HepG2 (cell line): Measurements from ENCODE around the gene IFT122. TPM values are rescaled to one million over a fixed set of nuclear protein-coding genes. Genes with fewer than 3 reads are reported as not detected.

Experiments
- ATAC-seq: fragments of 200-7000 bp; cut with Tn5 transposase; 3 replicates; pipeline ENCODE4 v1.9.1; 2020; ENCODE audit warnings: mild to moderate bottlenecking, moderate library complexity
- BruUV-seq: library from RNA; stranded (reverse); fragments of 400-500 nt; replicated peaks from 2 replicates; lab custom pipeline; 2021; lab: Mats Ljungman, UMichigan
- CTCF ChIA-PET: fragments of 300-600 bp; formaldehyde crosslinking; extraction: SDS; loops from one replicate; lab custom pipeline; 2021; ENCODE audit warnings: low total read pairs, inconsistent platforms, low intra/inter-chr PET ratio; lab: Yijun Ruan, JAX
- POLR2A ChIA-PET: fragments of 350-600 bp; sonication (Branson Sonifier 250); formaldehyde crosslinking; loops from one replicate; lab custom pipeline; 2020; ENCODE audit warnings: antibody characterized with exemption, inconsistent platforms; lab: Yijun Ruan, JAX
- DNase-seq: peaks from one replicate; pipeline ENCODE4 v3.0.0-alpha.2; 2015; ENCODE audit warnings: low spot score
- FAIRE-seq: peaks from 3 replicates; lab custom pipeline; 2011; peaks lifted over from hg19 to GRCh38; lab: Jason Lieb, UNC
- H2AFZ ChIP-seq: one replicate; pipeline ENCODE4 v1.6.1; 2011; ENCODE audit warnings: low read length, inconsistent platforms
- H3K27ac ChIP-seq: fragments of 300-600 bp; 3 replicates; pipeline ENCODE4 v1.8.0; 2011; ENCODE audit warnings: mixed run types, mild to moderate bottlenecking, mixed read lengths, low read length, inconsistent platforms; ENCODE audit not compliant: insufficient read depth; ENCODE audit errors: extremely low read length
- H3K27me3 ChIP-seq, 2 experiments: fragments of 200-600 bp in 1 of 2; 2 replicates in 1 of 2; 3 replicates in 1 of 2; pipeline versions ENCODE4 v1.6.0 to v1.8.0; 2011; ENCODE audit warnings: low read length in 2 of 2, mild to moderate bottlenecking in 2 of 2, moderate library complexity in 2 of 2, inconsistent platforms in 1 of 2; ENCODE audit not compliant: insufficient read depth in 2 of 2, control insufficient read depth in 1 of 2
- H3K36me3 ChIP-seq, 2 experiments: fragments of 200-600 bp in 1 of 2; replicated peaks in 1 of 2; 2 replicates in 1 of 2; 3 replicates in 1 of 2; pipeline versions ENCODE4 v1.5.1 to v1.8.0; 2011; ENCODE audit warnings: low read length in 2 of 2, inconsistent platforms in 1 of 2; ENCODE audit not compliant: insufficient read depth in 2 of 2, control insufficient read depth in 1 of 2
- H3K4me1 ChIP-seq: 2 replicates; pipeline ENCODE4 v1.5.1; 2012; ENCODE audit warnings: low read length, inconsistent platforms; ENCODE audit not compliant: insufficient read depth
- H3K4me2 ChIP-seq: 2 replicates; pipeline ENCODE4 v1.6.0; 2011; ENCODE audit warnings: low read depth, low read length, inconsistent platforms
- H3K4me3 ChIP-seq, 3 experiments: fragments of 200-600 bp in 1 of 3; sonication (generic), shearing (Covaris generic) in 1 of 3; replicated peaks in 1 of 3; 2 replicates each; pipeline ENCODE4 v1.5.1; 2011 to 2016; ENCODE audit warnings: low read length in 3 of 3, inconsistent platforms in 2 of 3, low read depth in 2 of 3, mild to moderate bottlenecking in 2 of 3, control low read depth in 1 of 3, mixed read lengths in 1 of 3; ENCODE audit not compliant: insufficient read depth in 1 of 3
- H3K79me2 ChIP-seq: one replicate; pipeline ENCODE4 v1.6.1; 2011; ENCODE audit warnings: low read length, inconsistent platforms; ENCODE audit not compliant: insufficient read depth
- H3K9ac ChIP-seq: 2 replicates; pipeline ENCODE4 v1.6.0; 2011; ENCODE audit warnings: mild to moderate bottlenecking, low read depth, low read length, inconsistent platforms; ENCODE audit not compliant: insufficient read depth
- H3K9me3 ChIP-seq: 2 replicates; pipeline ENCODE4 v1.5.1; 2012; ENCODE audit warnings: mild to moderate bottlenecking, low read length
- H4K20me1 ChIP-seq: 2 replicates; pipeline ENCODE4 v1.6.0; 2011; ENCODE audit warnings: inconsistent platforms, mild to moderate bottlenecking, low read length, moderate library complexity; ENCODE audit not compliant: insufficient read depth
- FIP1L1 ChIP-seq: fragments of 200-400 bp; formaldehyde crosslinking; IDR thresholded peaks from 2 replicates; pipeline ENCODE4 v1.6.1; 2018; ENCODE audit warnings: low read depth, mild to moderate bottlenecking, low read length, moderate library complexity, borderline replicate concordance; ENCODE audit not compliant: insufficient read depth
- FOXJ3 ChIP-seq: sonication (generic); formaldehyde crosslinking; IDR thresholded peaks from 2 replicates; pipeline ENCODE4 v1.4.0; 2020; ENCODE audit warnings: missing genetic modification reagents, mild to moderate bottlenecking, borderline replicate concordance
- KDM6A ChIP-seq: IDR thresholded peaks from 2 replicates; pipeline ENCODE4 v1.6.1; 2016; ENCODE audit warnings: low read depth
- MAFG ChIP-seq: sonication (generic); formaldehyde crosslinking; IDR thresholded peaks from 2 replicates; pipeline ENCODE4 v1.5.1; 2020; ENCODE audit warnings: mild to moderate bottlenecking, missing genetic modification reagents
- MXI1 ChIP-seq: IDR thresholded peaks from 3 replicates; pipeline ENCODE4 v1.6.1; 2012; ENCODE audit warnings: low read depth, low read length, inconsistent platforms, borderline replicate concordance
- RBFOX2 ChIP-seq: fragments of 200-400 bp; formaldehyde crosslinking; IDR thresholded peaks from 2 replicates; pipeline ENCODE4 v1.6.1; 2017; ENCODE audit warnings: low read depth, mild to moderate bottlenecking, low read length
- ZMYM2 ChIP-seq: sonication (generic); formaldehyde crosslinking; IDR thresholded peaks from 2 replicates; pipeline ENCODE4 v1.8.0; 2022; ENCODE audit warnings: mild to moderate bottlenecking, missing genetic modification reagents
- WGBS: methylation state at CpG from one replicate; pipeline ENCODE4 v1.1.6; 2017; ENCODE audit warnings: low lambda C conversion rate; 5-methylcytosine and 5-hydroxymethylcytosine counted together
- in situ Hi-C: cut with HindIII; loops from 2 replicates; pipeline ENCODE4 v1.10.0; 2017; ENCODE audit warnings: low pct_unique_long_range_greater_than_20kb; ENCODE audit not compliant: extremely low pct_ligation_motif_present
- intact Hi-C: fragments of 100-400 bp; cut with micrococcal nuclease; formaldehyde crosslinking; loops from one replicate; pipeline ENCODE4 v1.10.0; 2022; ENCODE audit not compliant: unreplicated experiment
- polyA plus RNA-seq, 8 experiments: library from polyadenylated mRNA; depleted of rRNA in 3 of 8; stranded (reverse) in 7 of 8; unstranded in 1 of 8; fragments of >200 nt; fragmentation: Illumina TruSeq in 4 of 8; extraction: Trizol in 4 of 8; gene quantifications; 2 replicates each; pipeline versions ENCODE4 v1.2.1 to v1.2.3, GENCODE V29; 2011 to 2016; ENCODE audit warnings: low read depth in 4 of 8, missing spikeins in 1 of 8, mixed read lengths in 1 of 8; ENCODE audit not compliant: insufficient read depth in 1 of 8
- total RNA-seq, 5 experiments: library from RNA; depleted of rRNA; stranded (reverse); fragments of >200 nt; fragmentation: Illumina TruSeq; extraction: Trizol; gene quantifications; 2 replicates each; pipeline ENCODE4 v1.2.3, GENCODE V29; 2016; ENCODE audit warnings: low read depth in 1 of 5
- TF ChIP-seq, protein P1 (sequence below): sonication (generic); formaldehyde crosslinking; conservative IDR thresholded peaks from 2 replicates; pipeline ENCODE4 v1.4.0; 2020; ENCODE audit warnings: missing genetic modification reagents
- TF ChIP-seq, protein P2 (sequence below): sonication (generic); formaldehyde crosslinking; IDR thresholded peaks from 2 replicates; pipeline ENCODE4 v1.4.0; 2020; ENCODE audit warnings: missing genetic modification reagents
- TF ChIP-seq, protein P3 (sequence below): sonication (generic); formaldehyde crosslinking; IDR thresholded peaks from 2 replicates; pipeline ENCODE4 v1.9.0; 2021; ENCODE audit warnings: missing genetic modification reagents, mild to moderate bottlenecking, borderline replicate concordance

Gene IFT122
- total and polyA plus RNA-seq, 2 of the 13 experiments (the other 11 are each of a cell fraction or from before 2014, with no cell fraction given) = 10.1 to 10.3 TPM

DNA sequence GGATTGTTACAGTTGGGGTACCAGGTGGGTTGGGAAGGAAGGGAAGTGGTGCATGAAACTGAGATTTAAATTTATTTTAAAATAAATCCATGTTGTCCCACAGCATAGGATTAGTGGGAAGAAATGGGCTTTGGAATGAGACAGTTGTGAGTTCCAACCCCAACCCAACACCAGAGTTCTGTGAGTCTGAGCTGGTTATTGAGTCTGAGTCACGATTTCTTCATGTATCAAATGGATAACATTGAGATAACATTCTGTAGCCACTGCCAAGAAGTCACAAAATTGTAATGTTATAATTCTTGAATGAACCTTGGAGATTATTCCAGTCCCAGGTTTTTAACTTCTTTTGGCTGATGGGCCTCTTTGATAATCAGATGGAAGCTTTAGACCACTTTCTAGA, 13.7 kb downstream of the IFT122 start:
- no peaks in the 10 kb centered on the region for H4K20me1 ChIP-seq
- no peak overlapping the region for H3K9ac ChIP-seq
- TF ChIP-seq ZMYM2 (CRISPR knock-in tag) = no peak
- TF ChIP-seq, protein P1, sequence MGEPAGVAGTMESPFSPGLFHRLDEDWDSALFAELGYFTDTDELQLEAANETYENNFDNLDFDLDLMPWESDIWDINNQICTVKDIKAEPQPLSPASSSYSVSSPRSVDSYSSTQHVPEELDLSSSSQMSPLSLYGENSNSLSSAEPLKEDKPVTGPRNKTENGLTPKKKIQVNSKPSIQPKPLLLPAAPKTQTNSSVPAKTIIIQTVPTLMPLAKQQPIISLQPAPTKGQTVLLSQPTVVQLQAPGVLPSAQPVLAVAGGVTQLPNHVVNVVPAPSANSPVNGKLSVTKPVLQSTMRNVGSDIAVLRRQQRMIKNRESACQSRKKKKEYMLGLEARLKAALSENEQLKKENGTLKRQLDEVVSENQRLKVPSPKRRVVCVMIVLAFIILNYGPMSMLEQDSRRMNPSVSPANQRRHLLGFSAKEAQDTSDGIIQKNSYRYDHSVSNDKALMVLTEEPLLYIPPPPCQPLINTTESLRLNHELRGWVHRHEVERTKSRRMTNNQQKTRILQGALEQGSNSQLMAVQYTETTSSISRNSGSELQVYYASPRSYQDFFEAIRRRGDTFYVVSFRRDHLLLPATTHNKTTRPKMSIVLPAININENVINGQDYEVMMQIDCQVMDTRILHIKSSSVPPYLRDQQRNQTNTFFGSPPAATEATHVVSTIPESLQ (CRISPR knock-in tag) = no peak
- TF ChIP-seq KDM6A = no peak
- TF ChIP-seq, protein P2, sequence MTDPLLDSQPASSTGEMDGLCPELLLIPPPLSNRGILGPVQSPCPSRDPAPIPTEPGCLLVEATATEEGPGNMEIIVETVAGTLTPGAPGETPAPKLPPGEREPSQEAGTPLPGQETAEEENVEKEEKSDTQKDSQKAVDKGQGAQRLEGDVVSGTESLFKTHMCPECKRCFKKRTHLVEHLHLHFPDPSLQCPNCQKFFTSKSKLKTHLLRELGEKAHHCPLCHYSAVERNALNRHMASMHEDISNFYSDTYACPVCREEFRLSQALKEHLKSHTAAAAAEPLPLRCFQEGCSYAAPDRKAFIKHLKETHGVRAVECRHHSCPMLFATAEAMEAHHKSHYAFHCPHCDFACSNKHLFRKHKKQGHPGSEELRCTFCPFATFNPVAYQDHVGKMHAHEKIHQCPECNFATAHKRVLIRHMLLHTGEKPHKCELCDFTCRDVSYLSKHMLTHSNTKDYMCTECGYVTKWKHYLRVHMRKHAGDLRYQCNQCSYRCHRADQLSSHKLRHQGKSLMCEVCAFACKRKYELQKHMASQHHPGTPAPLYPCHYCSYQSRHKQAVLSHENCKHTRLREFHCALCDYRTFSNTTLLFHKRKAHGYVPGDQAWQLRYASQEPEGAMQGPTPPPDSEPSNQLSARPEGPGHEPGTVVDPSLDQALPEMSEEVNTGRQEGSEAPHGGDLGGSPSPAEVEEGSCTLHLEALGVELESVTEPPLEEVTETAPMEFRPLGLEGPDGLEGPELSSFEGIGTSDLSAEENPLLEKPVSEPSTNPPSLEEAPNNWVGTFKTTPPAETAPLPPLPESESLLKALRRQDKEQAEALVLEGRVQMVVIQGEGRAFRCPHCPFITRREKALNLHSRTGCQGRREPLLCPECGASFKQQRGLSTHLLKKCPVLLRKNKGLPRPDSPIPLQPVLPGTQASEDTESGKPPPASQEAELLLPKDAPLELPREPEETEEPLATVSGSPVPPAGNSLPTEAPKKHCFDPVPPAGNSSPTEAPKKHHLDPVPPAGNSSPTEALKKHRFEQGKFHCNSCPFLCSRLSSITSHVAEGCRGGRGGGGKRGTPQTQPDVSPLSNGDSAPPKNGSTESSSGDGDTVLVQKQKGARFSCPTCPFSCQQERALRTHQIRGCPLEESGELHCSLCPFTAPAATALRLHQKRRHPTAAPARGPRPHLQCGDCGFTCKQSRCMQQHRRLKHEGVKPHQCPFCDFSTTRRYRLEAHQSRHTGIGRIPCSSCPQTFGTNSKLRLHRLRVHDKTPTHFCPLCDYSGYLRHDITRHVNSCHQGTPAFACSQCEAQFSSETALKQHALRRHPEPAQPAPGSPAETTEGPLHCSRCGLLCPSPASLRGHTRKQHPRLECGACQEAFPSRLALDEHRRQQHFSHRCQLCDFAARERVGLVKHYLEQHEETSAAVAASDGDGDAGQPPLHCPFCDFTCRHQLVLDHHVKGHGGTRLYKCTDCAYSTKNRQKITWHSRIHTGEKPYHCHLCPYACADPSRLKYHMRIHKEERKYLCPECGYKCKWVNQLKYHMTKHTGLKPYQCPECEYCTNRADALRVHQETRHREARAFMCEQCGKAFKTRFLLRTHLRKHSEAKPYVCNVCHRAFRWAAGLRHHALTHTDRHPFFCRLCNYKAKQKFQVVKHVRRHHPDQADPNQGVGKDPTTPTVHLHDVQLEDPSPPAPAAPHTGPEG (CRISPR knock-in tag) = no peak
- no peak for TF ChIP-seq FIP1L1
- TF ChIP-seq RBFOX2 = no peak
- TF ChIP-seq, protein P3, sequence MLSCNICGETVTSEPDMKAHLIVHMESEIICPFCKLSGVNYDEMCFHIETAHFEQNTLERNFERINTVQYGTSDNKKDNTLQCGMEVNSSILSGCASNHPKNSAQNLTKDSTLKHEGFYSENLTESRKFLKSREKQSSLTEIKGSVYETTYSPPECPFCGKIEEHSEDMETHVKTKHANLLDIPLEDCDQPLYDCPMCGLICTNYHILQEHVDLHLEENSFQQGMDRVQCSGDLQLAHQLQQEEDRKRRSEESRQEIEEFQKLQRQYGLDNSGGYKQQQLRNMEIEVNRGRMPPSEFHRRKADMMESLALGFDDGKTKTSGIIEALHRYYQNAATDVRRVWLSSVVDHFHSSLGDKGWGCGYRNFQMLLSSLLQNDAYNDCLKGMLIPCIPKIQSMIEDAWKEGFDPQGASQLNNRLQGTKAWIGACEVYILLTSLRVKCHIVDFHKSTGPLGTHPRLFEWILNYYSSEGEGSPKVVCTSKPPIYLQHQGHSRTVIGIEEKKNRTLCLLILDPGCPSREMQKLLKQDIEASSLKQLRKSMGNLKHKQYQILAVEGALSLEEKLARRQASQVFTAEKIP = no peak
- TF ChIP-seq FOXJ3 (CRISPR knock-in tag) = no peak
- no peak for TF ChIP-seq MAFG (CRISPR knock-in tag)
- no peak for TF ChIP-seq MXI1
- H2AFZ ChIP-seq = no peak overlapping the region
- no peak overlapping the region for H3K27ac ChIP-seq
- intact Hi-C loops (no loop called here), in situ Hi-C loops (no loop called here)
- ChIA-PET CTCF (no interaction called here), POLR2A (interaction anchor here (0.6 kb wide), 1 partner anchor 16 kb away, joined by 4 read pairs; no protein-coding TSS in a partner anchor)
- no TSS peak for BruUV-seq
- ATAC-seq = no peak
- no peaks in the 10 kb centered on the region for H3K9me3 ChIP-seq
- no peak for FAIRE-seq
- H3K4me2 ChIP-seq = no peak overlapping the region
- 91% methylated on average over 1 of the region's 1 CpG for WGBS
- H3K79me2 ChIP-seq = no peaks in the 10 kb centered on the region
- DNase-seq = no peak
- H3K4me3 ChIP-seq = no peak overlapping the region
- no peaks in the 10 kb centered on the region for H3K36me3 ChIP-seq
- no peaks in the 10 kb centered on the region for H3K4me1 ChIP-seq
- no peaks in the 10 kb centered on the region for H3K27me3 ChIP-seq
